Thyroid gland (tissue), 4 donors: ENCODE data around the gene RFTN1. TPM values are rescaled to one million over a fixed set of nuclear protein-coding genes. Genes with fewer than 3 reads are reported as not detected.

Source experiments
- DNase-seq, 2 donors: peaks; one replicate each; pipeline ENCODE4 v3.0.0-alpha.2; 2019
- H3K27ac ChIP-seq, 3 donors: fragments of 200-600 bp; sonication (generic); 1 replicate in 2 of 3; 2 replicates in 1 of 3; pipeline ENCODE4 v1.5.1; 2016 to 2019; ENCODE audit warnings: mild to moderate bottlenecking in 1 of 3, moderate library complexity in 1 of 3
- H3K27me3 ChIP-seq: fragments of 200-600 bp; sonication (generic); one replicate; pipeline ENCODE4 v1.5.1; 2019
- H3K36me3 ChIP-seq, 2 donors: fragments of 200-600 bp; sonication (generic); one replicate each; pipeline ENCODE4 v1.5.1; 2016 to 2019
- H3K4me1 ChIP-seq, 2 donors: fragments of 200-600 bp; sonication (generic); one replicate each; pipeline ENCODE4 v1.5.1; 2017 to 2019
- H3K4me3 ChIP-seq, 3 donors: fragments of 200-600 bp; sonication (generic); replicated peaks in 1 of 3; 1 replicate in 2 of 3; 2 replicates in 1 of 3; pipeline ENCODE4 v1.5.1; 2016; ENCODE audit warnings: mild to moderate bottlenecking in 1 of 3
- H3K9me3 ChIP-seq: fragments of 200-600 bp; sonication (generic); one replicate; pipeline ENCODE4 v1.5.1; 2017
- CTCF ChIP-seq, 6 experiments: fragments of 200-600 bp in 3 of 6; fragments of 450-650 bp in 3 of 6; sonication (generic) in 3 of 6; IDR thresholded peaks; one replicate each; pipeline ENCODE4 v1.5.1; 2016 to 2019; ENCODE audit warnings: antibody characterized with exemption in 6 of 6, mild to moderate bottlenecking in 2 of 6, inconsistent platforms in 1 of 6, moderate library complexity in 1 of 6
- POLR2A ChIP-seq, 2 donors: fragments of 450-650 bp; IDR thresholded peaks; one replicate each; pipeline ENCODE4 v1.6.1; 2017; ENCODE audit warnings: antibody characterized with exemption in 2 of 2, mild to moderate bottlenecking in 2 of 2, moderate library complexity in 1 of 2
- WGBS, 2 donors: methylation state at CpG; one replicate each; pipeline ENCODE4 v1.1.5; 2017; 5-methylcytosine and 5-hydroxymethylcytosine counted together
- intact Hi-C: fragments of 100-400 bp; cut with DNase I; formaldehyde crosslinking; loops from one replicate; pipeline ENCODE4 v1.15.1; 2023
- total RNA-seq, 4 donors: library from RNA; depleted of rRNA; stranded (reverse); fragments of >200 nt; gene quantifications; one replicate each; pipeline ENCODE4 v1.2.3, GENCODE V29; 2016

The RFTN1 gene
- total RNA-seq, 4 donors from 2014 or later = 110 to 239 (median 153) TPM

GRCh38 chr3:16309558-16309957 lies 203.9 kb downstream of the RFTN1 start:
- H3K27me3 ChIP-seq = no peaks in the 10 kb centered on the region
- TF ChIP-seq POLR2A (IDR thresholded peaks at IDR 0.05) (no peak), CTCF (IDR thresholded peaks at IDR 0.05) (no peak)
- no peak for DNase-seq
- H3K27ac ChIP-seq = no peak overlapping the region
- 57 to 86% methylated on average over 2 of the region's 2 CpGs for WGBS, 2 donors
- peaks cover 12 to 15% of the 10 kb centered on the region in 2 donors for H3K4me1 ChIP-seq
- intact Hi-C loops = no loop called here
- no peaks in the 10 kb centered on the region for H3K36me3 ChIP-seq
- H3K4me3 ChIP-seq = no peak overlapping the region
- no peaks in the 10 kb centered on the region for H3K9me3 ChIP-seq

GRCh38 chr3:16308727-16309126 lies 204.8 kb downstream of the RFTN1 start:
- WGBS, 2 donors = 96 to 97% methylated on average over 1 of the region's 1 CpG
- H3K4me1 ChIP-seq = peaks cover 14 to 17% of the 10 kb centered on the region in 2 donors
- TF ChIP-seq POLR2A (IDR thresholded peaks at IDR 0.05) (no peak), CTCF (IDR thresholded peaks at IDR 0.05) (no peak)
- H3K9me3 ChIP-seq = no peaks in the 10 kb centered on the region
- H3K36me3 ChIP-seq = no peaks in the 10 kb centered on the region
- H3K27me3 ChIP-seq = no peaks in the 10 kb centered on the region
- H3K4me3 ChIP-seq = no peak overlapping the region
- intact Hi-C loops = no loop called here
- DNase-seq = no peak
- no peak overlapping the region for H3K27ac ChIP-seq

GRCh38 chr3:16307832-16308531 lies 205.5 kb downstream of the RFTN1 start:
- 90 to 92% methylated on average over 5 of the region's 5 CpGs for WGBS, 2 donors
- intact Hi-C loops = no loop called here
- no peaks in the 10 kb centered on the region for H3K36me3 ChIP-seq
- no peaks in the 10 kb centered on the region for H3K27me3 ChIP-seq
- H3K9me3 ChIP-seq = no peaks in the 10 kb centered on the region
- TF ChIP-seq CTCF (IDR thresholded peaks at IDR 0.05) (no peak), POLR2A (IDR thresholded peaks at IDR 0.05) (no peak)
- no peak overlapping the region for H3K4me3 ChIP-seq
- no peak for DNase-seq
- H3K4me1 ChIP-seq = peaks cover 21 to 23% of the 10 kb centered on the region in 2 donors
- H3K27ac ChIP-seq = no peak overlapping the region

GRCh38 chr3:16305111-16305541 lies 208.4 kb downstream of the RFTN1 start:
- Histone ChIP-seq H3K36me3 (no peaks in the 10 kb centered on the region), H3K27me3 (no peaks in the 10 kb centered on the region), H3K4me3 (no peak overlapping the region), H3K27ac (peak overlapping the region in 1 of 3 donors; percentile 20), H3K4me1 (peaks cover 35 to 39% of the 10 kb centered on the region in 2 donors), H3K9me3 (no peaks in the 10 kb centered on the region)
- WGBS, 2 donors = 91 to 95% methylated on average over 5 to 7 of the region's 7 CpGs
- intact Hi-C loops = no loop called here
- TF ChIP-seq POLR2A (IDR thresholded peaks at IDR 0.05) (no peak), CTCF (IDR thresholded peaks at IDR 0.05) (no peak)
- DNase-seq = no peak
